ENCODE data around the gene SEC14L1. TPM values are rescaled to one million over a fixed set of nuclear protein-coding genes. Genes with fewer than 3 reads are reported as not detected.
A peak's percentile ranks its signal among the peaks of the same experiment; 100 is the strongest.

Gene SEC14L1
- total and polyA plus RNA-seq, 5 donors, result 39.6 to 58.4 (median 49.1) TPM

DNA sequence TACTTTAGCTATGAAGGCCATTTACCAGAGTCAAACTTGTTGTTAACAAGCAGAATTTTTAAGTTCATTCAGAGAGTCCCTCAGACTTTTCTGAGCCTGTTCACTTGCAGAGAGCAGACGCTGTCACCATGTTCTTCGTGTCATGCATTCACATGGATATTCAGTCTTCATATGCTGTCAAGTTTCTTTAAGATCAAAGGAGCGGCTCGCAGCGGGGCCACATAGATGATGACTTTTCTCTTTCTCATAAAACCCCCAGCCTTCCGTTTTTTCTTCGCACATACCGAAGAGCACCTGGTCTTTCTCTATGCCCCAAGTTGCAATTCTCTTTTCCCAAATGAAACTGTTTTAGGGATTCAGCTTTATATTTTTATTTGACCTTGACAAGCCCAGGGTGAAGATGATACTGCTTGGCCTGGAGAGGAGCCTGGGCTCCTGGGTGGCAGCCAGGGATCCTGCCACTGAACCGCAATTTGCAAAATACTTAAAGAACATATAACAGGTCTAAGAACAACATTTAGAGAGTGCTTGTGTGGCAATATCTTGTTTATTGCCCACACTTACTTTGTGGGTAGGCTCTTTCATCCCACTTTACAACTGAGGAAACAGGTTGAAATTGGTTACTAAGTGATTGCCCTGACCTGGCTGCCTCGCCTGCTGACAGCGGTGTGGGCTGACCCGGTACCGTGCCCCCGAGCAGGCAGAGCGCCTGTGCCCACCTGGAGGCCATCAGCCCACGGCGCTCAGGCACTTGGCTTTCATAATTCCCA is 22.9 kb downstream of the SEC14L1 start:
- ATAC-seq (peak in 1 of 2 donors; percentile 8), DNase-seq (no peak)
- peaks cover 1% of the 10 kb centered on the region for H3K9me3 ChIP-seq (ENCODE audit: control insufficient read depth, low read length)
- no peaks in the 10 kb centered on the region for H3K27me3 ChIP-seq (ENCODE audit: control insufficient read depth, insufficient read depth)
- WGBS, result 66% methylated on average over 17 of the region's 17 CpGs
- H3K4me1 ChIP-seq (ENCODE audit: control insufficient read depth, insufficient read depth, low read length), result peaks cover 12% of the 10 kb centered on the region
- no peak overlapping the region for H3K4me3 ChIP-seq (ENCODE audit: low read length)
- H3K27ac ChIP-seq (ENCODE audit: low read length), result peak overlapping the region; percentile 28
- intact Hi-C loops (cut with DNase I), result no loop called here

- no peak overlapping the region for H3K4me3 ChIP-seq (ENCODE audit: low read length)
- DNase-seq, result peak in 1 of 3 donors; percentile 65
Measured at GRCh38 chr17:77164483-77165091, 23.8 kb downstream of the SEC14L1 start.

GRCh38 chr17:77165577-77165976 is 24.8 kb downstream of the SEC14L1 start:
- no peak overlapping the region for H3K27ac ChIP-seq (ENCODE audit: low read length)
- no peak for ATAC-seq
- intact Hi-C loops (cut with DNase I), result no loop called here
- 5% methylated on average over 1 of the region's 1 CpG for WGBS
- H3K9me3 ChIP-seq (ENCODE audit: control insufficient read depth, low read length), result peaks cover 1% of the 10 kb centered on the region
- H3K4me3 ChIP-seq (ENCODE audit: low read length), result no peak overlapping the region
- peaks cover 16% of the 10 kb centered on the region for H3K4me1 ChIP-seq (ENCODE audit: control insufficient read depth, insufficient read depth, low read length)
- DNase-seq, result no peak
- no peaks in the 10 kb centered on the region for H3K27me3 ChIP-seq (ENCODE audit: control insufficient read depth, insufficient read depth)

More at GRCh38 chr17:77164483-77165091, 23.8 kb downstream of the SEC14L1 start:
- no peaks in the 10 kb centered on the region for H3K27me3 ChIP-seq (ENCODE audit: control insufficient read depth, insufficient read depth)
- peaks cover 16% of the 10 kb centered on the region for H3K4me1 ChIP-seq (ENCODE audit: control insufficient read depth, insufficient read depth, low read length)
- ATAC-seq, result peak; percentile 76 to 87
- intact Hi-C loops (cut with DNase I), result no loop called here
- H3K9me3 ChIP-seq (ENCODE audit: control insufficient read depth, low read length), result peaks cover 1% of the 10 kb centered on the region
- H3K27ac ChIP-seq (ENCODE audit: low read length), result peak overlapping the region; percentile 28
- 26% methylated on average over 7 of the region's 7 CpGs for WGBS

DNA sequence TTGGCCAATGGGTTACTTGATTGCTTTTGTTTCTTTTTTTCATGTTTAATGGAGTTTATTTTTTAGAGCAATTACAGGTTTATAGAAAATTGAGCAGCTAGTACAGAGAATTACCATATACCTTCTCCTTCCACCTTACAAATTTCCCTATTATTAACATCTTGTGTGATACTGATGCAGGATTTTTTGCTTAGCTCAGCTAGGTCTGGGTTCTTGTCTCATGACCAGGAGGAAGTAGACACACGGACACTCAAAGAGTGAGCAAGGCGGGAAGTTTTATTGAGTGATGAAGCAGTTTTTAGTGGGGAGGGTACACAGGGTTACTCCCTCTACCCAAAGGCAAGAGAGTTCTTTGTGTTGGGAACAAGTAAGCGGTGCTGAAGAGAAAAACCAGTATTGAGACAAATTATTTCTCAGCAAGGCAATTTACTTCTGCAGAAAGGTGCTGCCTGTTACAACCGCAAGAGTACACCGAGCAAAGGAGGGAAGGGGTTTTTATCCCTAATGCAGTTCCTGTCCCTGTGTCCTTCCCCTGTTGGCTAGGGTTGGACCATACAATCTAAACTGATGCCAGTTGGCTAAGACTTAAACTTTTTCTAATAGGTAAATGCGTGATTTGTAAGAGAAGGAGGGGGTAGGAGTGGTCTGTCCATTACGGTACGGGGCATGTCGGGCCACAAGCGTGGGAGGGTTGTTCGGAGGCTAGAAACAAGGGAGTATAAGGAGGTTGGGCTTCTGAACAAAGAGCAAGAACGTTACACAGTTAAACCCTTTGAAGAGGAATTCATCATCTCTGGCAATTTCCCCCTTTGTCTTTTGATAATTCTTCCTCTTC is 26.9 kb downstream of the SEC14L1 start:
- intact Hi-C loops (cut with DNase I), result no loop called here
- H3K27me3 ChIP-seq (ENCODE audit: control insufficient read depth, insufficient read depth), result no peaks in the 10 kb centered on the region
- 91% methylated on average over 12 of the region's 12 CpGs for WGBS
- no peak for ATAC-seq
- H3K27ac ChIP-seq (ENCODE audit: low read length), result no peak overlapping the region
- no peak for DNase-seq
- H3K9me3 ChIP-seq (ENCODE audit: control insufficient read depth, low read length), result peaks cover 1% of the 10 kb centered on the region
- H3K4me3 ChIP-seq (ENCODE audit: low read length), result no peak overlapping the region
- H3K4me1 ChIP-seq (ENCODE audit: control insufficient read depth, insufficient read depth, low read length), result peaks cover 13% of the 10 kb centered on the region

DNA sequence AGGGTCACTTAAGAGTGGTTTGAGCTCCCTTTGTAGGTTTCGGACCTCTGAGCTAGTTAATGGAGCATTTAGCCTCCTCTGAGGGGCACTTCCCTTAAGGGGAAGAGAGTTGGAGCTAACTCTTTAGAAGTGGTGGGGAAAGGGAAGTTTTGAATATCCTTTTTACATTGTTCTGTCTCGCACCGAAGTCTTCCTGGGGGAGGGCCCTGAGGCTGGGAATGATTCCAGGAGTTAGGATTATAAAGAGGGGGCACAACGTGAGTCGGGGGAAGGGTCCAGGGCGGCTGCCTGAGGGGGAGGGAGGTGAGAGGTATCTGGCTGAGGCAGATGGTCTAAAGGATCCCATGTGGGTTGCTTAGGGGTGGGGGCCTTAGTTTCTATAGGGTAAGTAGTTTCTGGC is 32.3 kb downstream of the SEC14L1 start:
- 60% methylated on average over 6 of the region's 6 CpGs for WGBS
- Histone ChIP-seq H3K27me3 (ENCODE audit: control insufficient read depth, insufficient read depth) (no peaks in the 10 kb centered on the region), H3K4me1 (ENCODE audit: control insufficient read depth, insufficient read depth, low read length) (peaks cover 6% of the 10 kb centered on the region), H3K4me3 (ENCODE audit: low read length) (no peak overlapping the region), H3K9me3 (ENCODE audit: control insufficient read depth, low read length) (no peaks in the 10 kb centered on the region), H3K27ac (ENCODE audit: low read length) (no peak overlapping the region)
- ATAC-seq (peak in 1 of 2 donors; percentile 19), DNase-seq (no peak)
- intact Hi-C loops (cut with DNase I), result no loop called here

GRCh38 chr17:77174928-77175661 is 34.3 kb downstream of the SEC14L1 start:
- WGBS, result 69% methylated on average over 10 of the region's 10 CpGs
- Histone ChIP-seq H3K4me3 (ENCODE audit: low read length) (no peak overlapping the region), H3K27me3 (ENCODE audit: control insufficient read depth, insufficient read depth) (no peaks in the 10 kb centered on the region), H3K27ac (ENCODE audit: low read length) (peak overlapping the region; percentile 26), H3K9me3 (ENCODE audit: control insufficient read depth, low read length) (no peaks in the 10 kb centered on the region), H3K4me1 (ENCODE audit: control insufficient read depth, insufficient read depth, low read length) (peaks cover 2% of the 10 kb centered on the region)
- no peak for ATAC-seq
- no peak for DNase-seq
- intact Hi-C loops (cut with DNase I), result no loop called here

- no peaks in the 10 kb centered on the region for H3K27me3 ChIP-seq (ENCODE audit: control insufficient read depth, insufficient read depth)
- WGBS, result 63% methylated on average over 3 of the region's 3 CpGs
- intact Hi-C loops (cut with DNase I), result no loop called here
- peaks cover 4% of the 10 kb centered on the region for H3K4me1 ChIP-seq (ENCODE audit: control insufficient read depth, insufficient read depth, low read length)
- no peak for ATAC-seq
- no peaks in the 10 kb centered on the region for H3K9me3 ChIP-seq (ENCODE audit: control insufficient read depth, low read length)
- H3K27ac ChIP-seq (ENCODE audit: low read length), result no peak overlapping the region
- H3K4me3 ChIP-seq (ENCODE audit: low read length), result no peak overlapping the region
- DNase-seq, result no peak
Measured at GRCh38 chr17:77177002-77177741, 36.4 kb downstream of the SEC14L1 start.

DNA sequence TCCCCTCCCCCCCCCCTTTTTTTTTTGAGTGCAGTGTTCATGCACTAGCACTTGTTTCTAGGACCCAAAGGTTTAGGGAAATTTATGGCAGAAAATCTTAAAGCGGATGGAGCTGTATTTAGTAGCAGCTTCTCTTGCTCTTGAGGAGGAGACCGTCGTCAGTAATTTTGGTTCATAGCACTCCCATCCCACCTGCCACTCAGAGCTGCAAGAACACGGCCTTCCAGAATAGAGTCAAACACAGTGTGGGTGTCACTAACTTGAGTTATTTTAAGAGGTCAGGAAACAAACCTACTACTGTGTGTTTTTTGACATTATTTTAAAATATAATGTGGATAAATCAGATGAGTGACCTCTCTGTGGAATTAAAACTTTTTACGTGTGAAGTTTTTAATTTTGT is 37.3 kb downstream of the SEC14L1 start:
- Histone ChIP-seq H3K4me3 (ENCODE audit: low read length) (no peak overlapping the region), H3K9me3 (ENCODE audit: control insufficient read depth, low read length) (no peaks in the 10 kb centered on the region), H3K4me1 (ENCODE audit: control insufficient read depth, insufficient read depth, low read length) (peaks cover 4% of the 10 kb centered on the region), H3K27ac (ENCODE audit: low read length) (peak overlapping the region; percentile 31), H3K27me3 (ENCODE audit: control insufficient read depth, insufficient read depth) (no peaks in the 10 kb centered on the region)
- ATAC-seq (no peak), DNase-seq (no peak)
- 65% methylated on average over 5 of the region's 5 CpGs for WGBS
- intact Hi-C loops (cut with DNase I), result no loop called here

DNA sequence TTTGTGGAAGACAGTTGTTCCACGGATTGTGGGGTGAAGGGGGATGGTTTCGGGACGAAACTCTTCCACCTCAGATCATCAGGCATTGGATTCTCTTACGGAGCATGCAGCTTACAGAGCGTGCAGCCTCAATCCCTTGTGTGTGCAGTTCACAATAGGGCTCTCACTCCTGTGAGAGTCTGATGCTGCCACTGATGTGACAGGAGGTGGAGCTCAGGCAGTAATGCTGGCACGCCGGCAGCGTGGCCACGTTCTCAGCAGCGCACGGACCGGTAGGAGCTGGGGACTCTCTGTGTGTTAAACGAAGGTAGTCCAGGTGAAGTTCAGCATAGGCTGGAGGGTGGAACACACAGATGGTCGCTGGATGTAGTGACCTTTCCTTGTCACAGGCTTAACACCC is 37.8 kb downstream of the SEC14L1 start:
- no peak for DNase-seq
- 71% methylated on average over 14 of the region's 14 CpGs for WGBS
- Histone ChIP-seq H3K4me3 (ENCODE audit: low read length) (no peak overlapping the region), H3K9me3 (ENCODE audit: control insufficient read depth, low read length) (no peaks in the 10 kb centered on the region), H3K4me1 (ENCODE audit: control insufficient read depth, insufficient read depth, low read length) (peaks cover 4% of the 10 kb centered on the region), H3K27ac (ENCODE audit: low read length) (no peak overlapping the region), H3K27me3 (ENCODE audit: control insufficient read depth, insufficient read depth) (no peaks in the 10 kb centered on the region)
- ATAC-seq, result peak; percentile 38 to 43
- intact Hi-C loops (cut with DNase I), result no loop called here
